Muscle of leg (tissue), 11 donors: ENCODE data around the gene DPM2. TPM values are rescaled to one million over a fixed set of nuclear protein-coding genes. Genes with fewer than 3 reads are reported as not detected.
A peak's percentile ranks its signal among the peaks of the same experiment; 100 is the strongest.

Experiments used
- DNase-seq: peaks from one replicate; pipeline ENCODE4 v3.0.0; 2013
- H3K27ac ChIP-seq: one replicate; pipeline ENCODE4 v1.5.1; 2013; ENCODE audit warnings: mild to moderate bottlenecking, low read length, control low read depth
- H3K27me3 ChIP-seq: one replicate; pipeline ENCODE4 v1.6.1; 2013; ENCODE audit warnings: low read length; ENCODE audit not compliant: control insufficient read depth, insufficient read depth
- H3K36me3 ChIP-seq: one replicate; pipeline ENCODE4 v1.6.1; 2013; ENCODE audit warnings: low read length; ENCODE audit not compliant: control insufficient read depth, insufficient read depth
- H3K4me1 ChIP-seq: one replicate; pipeline ENCODE4 v1.6.1; 2013; ENCODE audit warnings: low read length; ENCODE audit not compliant: control insufficient read depth, insufficient read depth
- H3K4me3 ChIP-seq: one replicate; pipeline ENCODE4 v1.5.1; 2013; ENCODE audit warnings: low read length, control low read depth
- H3K9me3 ChIP-seq: replicated peaks from 2 replicates; pipeline ENCODE4 v1.6.1; 2013; ENCODE audit warnings: low read depth, low read length; ENCODE audit not compliant: control insufficient read depth
- WGBS: methylation state at CpG from one replicate; pipeline ENCODE4 v1.1.5; 2013; ENCODE audit warnings: missing lambda C conversion rate; ENCODE audit not compliant: insufficient coverage; 5-methylcytosine and 5-hydroxymethylcytosine counted together
- polyA plus RNA-seq, 8 donors: library from polyadenylated mRNA; unstranded; fragments of 120-200 nt; gene quantifications; one replicate each; pipeline versions ENCODE4 v1.2.1 to v1.2.3, GENCODE V29; 2013; ENCODE audit warnings: inconsistent platforms in 1 of 8, low replicate concordance in 1 of 8; ENCODE audit not compliant: insufficient read length in 8 of 8, insufficient read depth in 1 of 8
- total RNA-seq: library from RNA; stranded (reverse); fragments of 120-200 nt; gene quantifications from one replicate; pipeline ENCODE4 v1.2.4, GENCODE V29; 2013

DPM2 gene
- total and polyA plus RNA-seq, 9 donors = 16.7 to 26.8 (median 23.5) TPM

DNA sequence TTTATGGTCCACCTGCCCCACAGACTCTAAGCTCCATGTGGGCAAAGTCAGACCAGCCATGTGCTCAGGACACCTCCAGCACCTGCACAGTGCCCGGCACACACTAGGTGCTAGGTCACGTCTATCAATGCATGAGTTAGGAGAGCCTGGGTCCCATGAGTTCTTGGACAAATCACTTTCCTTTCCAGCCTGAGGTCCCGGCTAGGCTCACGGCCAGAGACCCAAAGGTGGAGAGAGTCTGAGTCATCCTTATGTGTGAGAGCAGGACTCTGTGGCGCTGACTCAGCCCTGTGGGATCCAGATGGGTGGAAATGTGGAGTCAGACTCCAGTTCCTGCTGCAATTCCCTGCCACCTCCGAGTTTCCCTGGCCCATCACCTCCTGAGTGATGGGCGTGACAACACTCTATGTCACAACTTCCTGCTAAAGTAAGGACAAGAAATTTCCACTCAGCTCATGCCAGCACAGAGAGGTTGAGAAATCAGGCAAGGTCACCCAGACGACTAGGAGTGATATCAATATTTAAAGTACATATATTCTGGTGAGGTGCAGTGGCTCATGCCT, 18.3 kb downstream of the DPM2 start:
- 20% methylated on average over 1 of the region's 8 CpGs for WGBS
- DNase-seq = peak; percentile 69

DNA sequence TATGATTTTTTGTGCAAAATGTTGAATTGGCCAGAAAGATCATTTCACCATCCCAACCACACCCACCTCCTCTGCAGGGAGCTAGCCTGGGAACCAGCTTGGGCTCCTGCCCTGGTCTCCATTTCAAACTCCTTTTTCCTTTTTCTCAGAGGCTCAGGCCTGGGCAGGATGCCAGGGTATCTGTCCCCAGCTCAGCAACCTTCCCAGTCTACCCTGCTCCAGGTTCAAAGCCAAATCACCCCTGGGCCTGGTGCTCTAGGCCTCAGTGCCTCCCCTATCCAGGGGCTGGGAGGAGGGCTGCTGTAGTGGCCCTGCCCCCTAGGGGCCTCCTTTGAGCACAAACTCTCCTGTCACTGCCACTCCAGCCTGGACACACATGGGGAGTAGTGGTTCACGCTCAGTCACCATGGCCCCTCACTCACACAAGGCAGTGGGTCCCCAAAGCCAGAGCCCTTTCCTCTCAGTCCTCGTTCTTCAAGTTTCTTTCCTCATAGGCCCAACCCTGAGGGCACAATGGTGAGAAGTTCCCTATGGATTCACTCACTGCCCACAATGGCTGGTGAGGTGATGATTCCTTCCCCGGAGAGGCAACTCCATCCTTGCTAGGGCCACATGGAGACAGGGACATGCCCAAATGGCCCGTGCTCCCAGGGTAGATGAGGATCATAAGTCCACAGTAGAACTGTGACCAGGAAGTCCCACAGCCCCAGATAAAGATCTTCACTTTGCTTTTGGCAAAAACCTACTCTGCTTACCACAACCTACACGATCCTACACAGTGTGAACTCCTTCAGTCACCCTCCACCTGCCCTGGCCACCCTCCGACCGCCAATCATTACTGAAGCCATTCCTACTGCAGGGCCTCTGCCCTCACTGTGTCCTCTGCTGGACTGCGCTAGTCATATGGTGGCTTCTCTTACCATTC, 19.2 kb downstream of the DPM2 start:
- no peak overlapping the region for H3K4me3 ChIP-seq
- no peak for DNase-seq
- no peaks in the 10 kb centered on the region for H3K9me3 ChIP-seq
- peaks cover 10% of the 10 kb centered on the region for H3K27me3 ChIP-seq
- H3K4me1 ChIP-seq = peaks cover 49% of the 10 kb centered on the region
- no peak overlapping the region for H3K27ac ChIP-seq
- WGBS = 82% methylated on average over 7 of the region's 8 CpGs
- peaks cover 8% of the 10 kb centered on the region for H3K36me3 ChIP-seq

More for the DNA sequence above, 18.3 kb downstream of the DPM2 start:
- Histone ChIP-seq H3K4me1 (peaks cover 49% of the 10 kb centered on the region), H3K36me3 (peaks cover 5% of the 10 kb centered on the region), H3K27me3 (peaks cover 10% of the 10 kb centered on the region), H3K27ac (peak overlapping the region; percentile 29), H3K9me3 (no peaks in the 10 kb centered on the region), H3K4me3 (no peak overlapping the region)

DNA sequence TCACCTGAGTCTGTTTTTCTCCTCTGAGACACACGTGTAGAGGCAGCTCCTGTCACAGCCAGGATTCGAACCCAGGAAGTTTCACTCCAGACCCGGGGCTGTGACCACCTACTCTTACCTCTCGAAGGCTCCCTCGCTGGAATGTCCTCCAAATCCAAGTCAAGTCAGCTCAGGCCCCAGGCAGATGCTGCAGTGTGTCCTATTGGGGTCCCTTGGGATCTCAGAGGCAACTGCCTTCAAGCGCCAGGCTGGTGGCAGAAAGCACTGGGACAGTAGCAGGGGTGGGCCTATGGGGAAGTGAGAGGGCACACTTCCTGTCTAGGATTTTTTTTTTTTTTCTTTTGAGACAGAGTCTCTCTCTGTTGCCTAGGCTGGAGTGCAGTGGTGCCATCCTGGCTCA, 20.1 kb downstream of the DPM2 start:
- Histone ChIP-seq H3K9me3 (no peaks in the 10 kb centered on the region), H3K4me1 (peaks cover 49% of the 10 kb centered on the region), H3K27me3 (peaks cover 5% of the 10 kb centered on the region), H3K27ac (peak overlapping the region; percentile 62), H3K36me3 (peaks cover 14% of the 10 kb centered on the region), H3K4me3 (no peak overlapping the region)
- no peak for DNase-seq
- 58% methylated on average over 4 of the region's 6 CpGs for WGBS

DNA sequence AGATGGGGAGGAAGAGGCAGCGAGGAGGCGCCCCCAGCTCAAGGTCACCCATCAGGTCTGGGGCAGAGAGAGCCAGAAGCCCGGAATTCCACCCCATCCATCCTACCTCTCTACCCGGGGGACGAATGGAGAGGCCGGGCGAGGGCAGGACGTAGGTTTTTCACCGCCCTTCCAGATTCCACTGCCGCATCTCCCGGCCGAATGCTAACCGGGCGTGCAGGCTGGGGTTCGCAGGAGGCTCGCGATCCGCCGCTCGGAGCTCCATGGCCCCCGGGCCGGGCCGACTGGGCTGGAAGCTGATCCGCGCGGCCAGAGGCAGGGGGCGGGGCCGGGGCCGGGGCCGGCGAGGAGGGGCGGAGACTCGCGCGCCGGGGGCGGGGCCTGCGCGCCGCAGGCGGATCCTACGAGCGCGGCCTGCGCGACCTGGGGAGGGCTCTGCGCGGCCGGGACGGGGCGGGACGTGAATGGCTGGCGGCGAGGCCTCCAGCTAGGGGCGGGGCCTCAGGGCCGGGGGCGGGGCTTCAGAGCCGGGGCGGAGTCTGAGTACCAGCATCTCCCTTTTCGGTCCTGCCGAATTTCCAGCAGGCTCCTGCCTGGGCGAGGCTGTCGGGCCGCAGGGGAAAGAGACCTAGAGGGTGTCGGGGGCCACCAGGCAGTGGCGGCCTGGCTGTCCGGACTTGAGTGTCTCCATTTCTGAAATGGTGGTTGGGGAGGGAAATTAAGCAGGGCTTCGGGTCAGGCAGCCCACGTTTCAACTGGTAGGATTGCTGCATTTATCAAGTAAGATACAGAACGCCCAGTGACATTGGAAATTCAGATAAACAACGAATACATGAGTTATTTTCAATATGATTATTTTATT, 20.7 kb downstream of the DPM2 start, which contains the start of gene ST6GALNAC4:
Gene ST6GALNAC4, minus strand, starts transcription at position 322 of the 862 bp plus-strand sequence. CDS start 622 bp downstream, outside the sequence.
- Histone ChIP-seq H3K4me3 (peak within 1 kb of the TSS; percentile 53), H3K9me3 (no peaks in the 10 kb centered on the region), H3K36me3 (peaks cover 20% of the 10 kb centered on the region), H3K27ac (peak within 1 kb of the TSS; percentile 90), H3K4me1 (peaks cover 47% of the 10 kb centered on the region), H3K27me3 (peaks cover 3% of the 10 kb centered on the region)
- WGBS = 1% methylated on average over 65 of the region's 71 CpGs
- DNase-seq = peak; percentile 96

DNA sequence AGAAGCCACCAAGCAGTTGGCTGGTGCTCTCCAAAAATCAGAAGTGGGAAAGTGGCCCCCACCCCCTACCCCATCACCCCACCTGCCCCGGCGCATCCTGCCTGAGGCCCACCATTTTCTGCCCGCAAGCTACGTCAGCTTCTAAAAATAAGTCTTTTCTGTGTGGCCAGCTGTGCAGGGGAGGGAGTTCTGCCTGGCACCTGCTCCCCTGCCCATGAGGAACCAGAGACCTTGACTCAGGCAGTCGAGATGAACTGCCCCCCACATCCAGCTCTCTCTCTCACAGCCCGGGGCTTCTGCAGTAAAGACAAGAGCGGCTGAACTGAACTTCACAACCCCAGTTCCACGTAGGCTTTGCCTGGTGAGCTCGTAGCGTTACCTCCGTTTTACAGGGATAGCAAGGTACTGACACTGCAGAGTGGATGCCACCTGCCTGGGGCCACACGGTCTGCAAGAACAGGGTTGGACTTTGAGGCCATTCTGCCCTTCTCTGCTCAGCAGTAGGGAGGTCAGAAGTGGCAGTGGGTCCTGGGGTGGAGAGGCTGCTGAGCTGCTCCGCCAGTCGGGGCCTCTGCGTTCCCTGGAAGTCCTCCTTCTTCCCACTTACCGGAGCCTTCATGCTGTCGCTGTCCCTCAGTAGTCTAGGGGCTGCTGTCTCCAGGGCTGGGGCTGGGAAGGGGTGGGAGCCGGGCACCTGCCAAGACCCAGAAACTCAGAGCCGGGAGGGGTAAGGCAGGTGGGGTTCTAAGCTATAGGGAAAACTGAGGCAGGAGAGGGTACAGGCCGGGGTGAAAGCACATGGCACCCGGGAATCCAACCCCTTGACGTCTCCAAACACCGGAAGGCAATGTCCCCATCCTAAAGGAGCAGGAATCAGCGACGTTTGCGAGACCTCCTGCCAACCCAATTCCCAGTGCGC, 21.6 kb downstream of the DPM2 start:
- Histone ChIP-seq H3K27ac (peak overlapping the region; percentile 90), H3K36me3 (peaks cover 28% of the 10 kb centered on the region), H3K4me1 (peaks cover 39% of the 10 kb centered on the region), H3K4me3 (peak overlapping the region; percentile 53), H3K9me3 (no peaks in the 10 kb centered on the region), H3K27me3 (no peaks in the 10 kb centered on the region)
- WGBS = 49% methylated on average over 8 of the region's 27 CpGs
- DNase-seq = peak; percentile 27

DNA sequence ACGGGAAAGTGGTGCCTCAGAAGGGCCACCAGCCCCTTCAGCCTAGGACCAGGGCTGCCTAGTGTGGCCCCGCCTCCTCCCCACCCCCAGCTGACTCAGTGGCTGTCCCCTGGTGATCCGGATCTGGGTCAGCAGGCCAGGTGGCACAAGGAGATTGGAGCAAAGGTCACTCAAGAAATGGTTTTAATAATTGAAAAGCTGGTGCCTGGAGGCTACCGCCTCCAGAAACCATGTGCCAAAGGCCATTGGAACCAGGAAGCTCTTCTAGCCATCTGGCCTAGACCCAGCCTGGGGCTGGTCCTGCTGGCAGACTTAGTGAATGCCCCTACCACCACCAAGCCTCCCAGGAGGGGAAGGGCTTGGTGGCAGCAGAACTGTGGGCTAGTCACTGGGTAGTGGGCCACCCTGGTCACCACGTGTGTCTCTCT, 22.3 kb downstream of the DPM2 start:
- peaks cover 36% of the 10 kb centered on the region for H3K36me3 ChIP-seq
- H3K4me3 ChIP-seq = no peak overlapping the region
- no CpG with 5 or more reads among the region's 5 CpGs for WGBS
- H3K9me3 ChIP-seq = no peaks in the 10 kb centered on the region
- no peak for DNase-seq
- H3K27me3 ChIP-seq = no peaks in the 10 kb centered on the region
- H3K27ac ChIP-seq = peak overlapping the region; percentile 76
- H3K4me1 ChIP-seq = peaks cover 42% of the 10 kb centered on the region

DNA sequence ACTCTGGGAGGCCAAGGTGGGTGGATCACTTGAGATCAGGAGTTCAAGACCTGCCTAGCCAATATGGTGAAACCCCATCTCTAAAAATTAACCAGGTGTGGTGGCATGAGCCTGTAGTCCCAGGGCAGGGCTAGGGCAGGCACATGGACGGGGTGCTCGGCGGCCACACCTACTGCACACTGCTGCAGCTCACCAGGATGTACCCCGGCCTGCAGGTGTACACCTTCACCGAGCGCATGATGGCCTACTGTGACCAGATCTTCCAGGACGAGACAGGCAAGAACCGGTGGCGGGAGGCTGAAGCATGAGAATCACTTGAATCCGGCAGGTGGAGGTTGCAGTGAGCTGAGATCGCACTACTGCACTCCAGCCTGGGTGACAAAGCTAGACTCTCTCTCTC, 24.0 kb downstream of the DPM2 start:
- no peak for DNase-seq
- H3K4me3 ChIP-seq = no peak overlapping the region
- H3K27ac ChIP-seq = no peak overlapping the region
- peaks cover 37% of the 10 kb centered on the region for H3K4me1 ChIP-seq
- WGBS = 95% methylated on average over 10 of the region's 11 CpGs
- peaks cover 46% of the 10 kb centered on the region for H3K36me3 ChIP-seq
- no peaks in the 10 kb centered on the region for H3K27me3 ChIP-seq
- no peaks in the 10 kb centered on the region for H3K9me3 ChIP-seq

DNA sequence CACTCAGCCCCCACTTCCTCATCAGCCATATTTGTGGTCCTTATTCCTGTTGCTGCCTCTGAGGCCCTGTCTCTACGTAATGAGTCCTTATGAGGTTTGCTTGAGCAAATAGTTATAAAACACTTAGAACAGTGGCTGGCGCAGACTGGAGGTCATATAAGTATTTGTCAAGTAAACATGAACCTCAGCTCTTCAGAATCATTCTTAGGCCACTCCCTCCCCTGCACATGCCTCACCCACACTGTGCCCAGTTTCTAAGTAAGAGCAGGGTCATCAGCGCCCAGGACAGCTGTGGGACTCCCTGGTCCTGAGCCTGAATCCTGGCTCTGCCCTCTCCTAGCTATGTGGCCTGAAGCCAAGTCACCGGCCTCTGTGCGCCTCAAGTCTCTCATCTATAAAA, 24.8 kb downstream of the DPM2 start:
- H3K4me3 ChIP-seq = no peak overlapping the region
- no peak for DNase-seq
- H3K27ac ChIP-seq = no peak overlapping the region
- no peaks in the 10 kb centered on the region for H3K9me3 ChIP-seq
- H3K4me1 ChIP-seq = peaks cover 29% of the 10 kb centered on the region
- 67% methylated on average over 1 of the region's 5 CpGs for WGBS
- H3K27me3 ChIP-seq = no peaks in the 10 kb centered on the region
- H3K36me3 ChIP-seq = peaks cover 52% of the 10 kb centered on the region

DNA sequence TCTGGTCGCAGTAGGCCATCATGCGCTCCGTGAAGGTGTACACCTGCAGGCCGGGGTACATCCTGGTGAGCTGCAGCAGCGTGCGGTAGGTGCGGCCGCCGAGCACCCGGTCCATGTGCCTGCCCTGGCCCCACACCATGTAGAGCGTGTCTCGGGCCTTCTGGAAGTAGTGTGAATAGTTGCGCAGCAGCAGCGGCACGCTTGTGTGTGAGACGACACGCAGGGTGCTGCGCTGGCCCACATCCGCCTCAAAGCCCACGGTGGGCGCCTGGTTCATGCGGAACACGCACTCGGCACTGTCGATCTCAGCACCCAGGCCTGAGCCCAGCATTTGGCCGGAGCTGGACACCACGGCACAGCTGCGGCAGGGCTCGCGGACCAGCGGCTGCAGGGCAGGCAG, 25.4 kb downstream of the DPM2 start:
- Histone ChIP-seq H3K36me3 (peaks cover 53% of the 10 kb centered on the region), H3K4me1 (peaks cover 24% of the 10 kb centered on the region), H3K9me3 (no peaks in the 10 kb centered on the region), H3K27me3 (no peaks in the 10 kb centered on the region), H3K27ac (no peak overlapping the region), H3K4me3 (no peak overlapping the region)
- 95% methylated on average over 31 of the region's 31 CpGs for WGBS
- DNase-seq = no peak
